Mesothelial cell of epicardium (in vitro differentiated cells): Measurements from ENCODE around the gene KCNH2. TPM values are rescaled to one million over a fixed set of nuclear protein-coding genes. Genes with fewer than 3 reads are reported as not detected.

Experiments used
- DNase-seq, 2 experiments: peaks; one replicate each; pipeline ENCODE4 v3.0.0; 2021; ENCODE audit warnings: low spot score in 2 of 2; ENCODE audit not compliant: unreplicated experiment in 2 of 2
- H3K27ac Mint-ChIP-seq: 2 replicates; pipeline ENCODE4 v1.8.0; 2021; ENCODE audit warnings: mixed read lengths
- H3K27me3 Mint-ChIP-seq: 2 replicates; pipeline ENCODE4 v1.8.0; 2021; ENCODE audit warnings: low read depth, mixed read lengths
- H3K36me3 Mint-ChIP-seq: 2 replicates; pipeline ENCODE4 v1.8.0; 2021; ENCODE audit warnings: mixed read lengths
- H3K4me1 Mint-ChIP-seq: 2 replicates; pipeline ENCODE4 v1.8.0; 2021; ENCODE audit warnings: mixed read lengths
- H3K4me3 Mint-ChIP-seq: 2 replicates; pipeline ENCODE4 v1.8.0; 2021; ENCODE audit warnings: mild to moderate bottlenecking, moderate library complexity, mixed read lengths
- H3K9me3 Mint-ChIP-seq: 2 replicates; pipeline ENCODE4 v1.8.0; 2021; ENCODE audit warnings: mixed read lengths
- total RNA-seq: library from RNA; stranded (reverse); gene quantifications from 3 replicates; pipeline ENCODE4 v1.2.1, GENCODE V29; 2021
- TF ChIP-seq, protein P1 (sequence below): fragments of 200-600 bp; sonication (generic); IDR thresholded peaks from one replicate; pipeline ENCODE4 v1.5.0; 2021; ENCODE audit warnings: antibody characterized with exemption; ENCODE audit not compliant: unreplicated experiment

KCNH2 gene
- total RNA-seq, 1 donor from 2014 or later, result 11.2 TPM

DNA sequence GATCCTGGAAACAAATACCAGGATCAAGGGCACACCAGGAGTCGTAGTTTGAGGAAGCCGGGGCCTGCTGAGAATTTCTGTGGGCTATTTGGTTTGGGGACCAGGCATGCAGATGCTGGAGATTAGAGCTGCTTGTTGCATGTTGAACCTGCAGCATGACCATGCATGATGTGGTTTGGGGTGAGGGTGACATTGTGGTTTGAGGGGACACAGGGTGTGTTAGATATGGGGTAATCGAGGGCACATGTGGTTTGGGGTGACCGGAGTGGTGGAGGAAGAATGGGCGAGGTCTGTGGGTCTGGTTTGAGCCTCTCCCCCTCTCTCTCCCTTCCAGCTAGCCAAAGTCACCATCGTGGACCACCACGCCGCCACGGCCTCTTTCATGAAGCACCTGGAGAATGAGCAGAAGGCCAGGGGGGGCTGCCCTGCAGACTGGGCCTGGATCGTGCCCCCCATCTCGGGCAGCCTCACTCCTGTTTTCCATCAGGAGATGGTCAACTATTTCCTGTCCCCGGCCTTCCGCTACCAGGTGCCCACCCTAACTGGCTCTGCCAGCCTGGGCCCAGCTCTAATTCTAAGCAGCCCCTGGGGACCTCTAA, 22.9 kb upstream of the KCNH2 start:
- no peaks in the 10 kb centered on the region for H3K9me3 Mint-ChIP-seq
- H3K4me1 Mint-ChIP-seq, result peaks cover 16% of the 10 kb centered on the region
- no peak for DNase-seq
- TF ChIP-seq, protein P1, sequence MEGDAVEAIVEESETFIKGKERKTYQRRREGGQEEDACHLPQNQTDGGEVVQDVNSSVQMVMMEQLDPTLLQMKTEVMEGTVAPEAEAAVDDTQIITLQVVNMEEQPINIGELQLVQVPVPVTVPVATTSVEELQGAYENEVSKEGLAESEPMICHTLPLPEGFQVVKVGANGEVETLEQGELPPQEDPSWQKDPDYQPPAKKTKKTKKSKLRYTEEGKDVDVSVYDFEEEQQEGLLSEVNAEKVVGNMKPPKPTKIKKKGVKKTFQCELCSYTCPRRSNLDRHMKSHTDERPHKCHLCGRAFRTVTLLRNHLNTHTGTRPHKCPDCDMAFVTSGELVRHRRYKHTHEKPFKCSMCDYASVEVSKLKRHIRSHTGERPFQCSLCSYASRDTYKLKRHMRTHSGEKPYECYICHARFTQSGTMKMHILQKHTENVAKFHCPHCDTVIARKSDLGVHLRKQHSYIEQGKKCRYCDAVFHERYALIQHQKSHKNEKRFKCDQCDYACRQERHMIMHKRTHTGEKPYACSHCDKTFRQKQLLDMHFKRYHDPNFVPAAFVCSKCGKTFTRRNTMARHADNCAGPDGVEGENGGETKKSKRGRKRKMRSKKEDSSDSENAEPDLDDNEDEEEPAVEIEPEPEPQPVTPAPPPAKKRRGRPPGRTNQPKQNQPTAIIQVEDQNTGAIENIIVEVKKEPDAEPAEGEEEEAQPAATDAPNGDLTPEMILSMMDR, result peak; percentile 18
- no peak overlapping the region for H3K4me3 Mint-ChIP-seq
- peaks cover 3% of the 10 kb centered on the region for H3K27me3 Mint-ChIP-seq
- H3K36me3 Mint-ChIP-seq, result no peaks in the 10 kb centered on the region
- no peak overlapping the region for H3K27ac Mint-ChIP-seq

DNA sequence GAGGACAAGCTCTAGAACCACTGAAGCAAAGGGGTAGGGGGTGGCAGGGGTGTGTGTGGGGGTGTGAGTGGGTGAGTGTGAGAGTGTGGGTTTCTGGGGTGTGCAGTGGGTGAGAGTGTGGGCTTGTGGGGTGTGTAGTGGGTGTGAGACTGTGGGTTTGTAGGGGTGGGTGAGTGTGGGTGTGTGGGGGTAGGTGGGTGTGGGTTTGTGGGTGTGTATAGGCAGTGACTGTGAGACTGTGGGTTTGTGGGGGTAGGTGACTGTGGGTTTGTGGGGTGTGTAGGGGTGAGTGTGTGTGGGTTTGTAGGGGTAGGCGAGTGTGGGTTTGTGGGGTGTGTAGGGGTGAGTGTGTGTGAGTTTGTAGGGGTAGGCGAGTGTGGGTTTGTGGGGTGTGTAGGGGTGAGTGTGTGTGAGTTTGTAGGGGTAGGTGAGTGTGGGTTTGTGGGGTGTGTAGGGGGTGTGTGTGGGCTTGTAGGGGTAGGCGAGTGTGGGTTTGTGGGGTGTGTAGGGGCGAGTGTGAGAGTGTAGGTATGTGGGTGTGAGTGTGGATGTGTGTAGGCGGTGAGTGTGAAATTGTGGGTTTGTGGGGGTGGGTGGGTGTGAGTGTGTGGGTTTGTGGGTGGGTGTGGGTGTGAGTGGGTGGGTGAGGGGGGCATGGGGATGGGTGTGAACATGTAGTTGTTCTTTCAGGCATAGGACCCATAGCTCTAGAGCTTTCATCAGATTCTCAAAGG, 21.5 kb upstream of the KCNH2 start:
- Mint-ChIP-seq H3K27ac (no peak overlapping the region), H3K36me3 (no peaks in the 10 kb centered on the region), H3K4me1 (peaks cover 18% of the 10 kb centered on the region), H3K9me3 (no peaks in the 10 kb centered on the region), H3K27me3 (peaks cover 3% of the 10 kb centered on the region), H3K4me3 (no peak overlapping the region)
- TF ChIP-seq, protein P1, result no peak
- no peak for DNase-seq

DNA sequence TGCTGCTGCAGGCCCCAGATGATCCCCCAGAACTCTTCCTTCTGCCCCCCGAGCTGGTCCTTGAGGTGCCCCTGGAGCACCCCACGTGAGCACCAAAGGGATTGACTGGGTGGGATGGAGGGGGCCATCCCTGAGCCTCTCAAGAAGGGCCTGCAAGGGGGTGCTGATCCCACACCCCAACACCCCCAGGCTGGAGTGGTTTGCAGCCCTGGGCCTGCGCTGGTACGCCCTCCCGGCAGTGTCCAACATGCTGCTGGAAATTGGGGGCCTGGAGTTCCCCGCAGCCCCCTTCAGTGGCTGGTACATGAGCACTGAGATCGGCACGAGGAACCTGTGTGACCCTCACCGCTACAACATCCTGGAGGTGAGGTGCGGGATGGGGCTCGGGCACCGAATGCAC, 20.9 kb upstream of the KCNH2 start:
- H3K4me1 Mint-ChIP-seq, result peaks cover 19% of the 10 kb centered on the region
- H3K27ac Mint-ChIP-seq, result no peak overlapping the region
- no peaks in the 10 kb centered on the region for H3K27me3 Mint-ChIP-seq
- DNase-seq, result no peak
- H3K4me3 Mint-ChIP-seq, result no peak overlapping the region
- H3K9me3 Mint-ChIP-seq, result no peaks in the 10 kb centered on the region
- TF ChIP-seq, protein P1, result no peak
- H3K36me3 Mint-ChIP-seq, result no peaks in the 10 kb centered on the region

DNA sequence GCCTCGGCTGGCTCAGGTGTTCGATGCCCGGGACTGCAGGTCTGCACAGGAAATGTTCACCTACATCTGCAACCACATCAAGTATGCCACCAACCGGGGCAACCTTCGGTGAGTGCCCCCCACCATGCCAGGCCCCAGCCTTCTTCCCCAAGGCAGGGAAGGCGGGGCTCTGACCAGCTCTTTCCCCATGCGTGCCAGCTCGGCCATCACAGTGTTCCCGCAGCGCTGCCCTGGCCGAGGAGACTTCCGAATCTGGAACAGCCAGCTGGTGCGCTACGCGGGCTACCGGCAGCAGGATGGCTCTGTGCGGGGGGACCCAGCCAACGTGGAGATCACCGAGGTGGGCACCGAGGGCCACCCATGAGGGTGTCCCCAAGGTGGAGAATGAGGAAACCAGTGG, 20.2 kb upstream of the KCNH2 start:
- TF ChIP-seq, protein P1, result no peak
- DNase-seq, result no peak
- Mint-ChIP-seq H3K9me3 (no peaks in the 10 kb centered on the region), H3K36me3 (no peaks in the 10 kb centered on the region), H3K4me3 (no peak overlapping the region), H3K27ac (no peak overlapping the region), H3K27me3 (no peaks in the 10 kb centered on the region), H3K4me1 (peaks cover 19% of the 10 kb centered on the region)

DNA sequence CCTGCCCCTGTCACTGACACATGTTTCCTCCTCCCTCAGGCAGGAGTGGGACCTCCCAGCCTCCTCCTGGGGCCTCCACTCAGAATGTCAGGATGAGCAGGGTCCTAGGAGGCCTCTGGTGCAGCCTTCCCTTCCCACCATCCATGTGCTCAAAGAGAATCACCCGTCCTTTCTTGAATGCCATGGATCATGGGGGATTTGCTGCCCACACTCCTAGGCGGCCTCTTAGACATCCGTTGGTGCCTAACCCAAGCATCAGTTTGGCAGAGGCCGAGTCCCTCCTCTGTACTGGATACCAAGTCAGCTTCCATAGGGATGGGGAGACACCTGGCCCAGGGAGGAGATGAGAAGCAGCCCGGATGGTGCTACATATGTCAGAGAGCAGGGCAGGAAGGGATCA, 19.7 kb upstream of the KCNH2 start:
- H3K36me3 Mint-ChIP-seq, result no peaks in the 10 kb centered on the region
- no peak for DNase-seq
- H3K9me3 Mint-ChIP-seq, result no peaks in the 10 kb centered on the region
- TF ChIP-seq, protein P1, result no peak
- peaks cover 19% of the 10 kb centered on the region for H3K4me1 Mint-ChIP-seq
- H3K27ac Mint-ChIP-seq, result peak overlapping the region; percentile 39
- H3K27me3 Mint-ChIP-seq, result no peaks in the 10 kb centered on the region
- H3K4me3 Mint-ChIP-seq, result no peak overlapping the region
